ENCODE data around the gene PPIL6.

The PPIL6 gene

GRCh38 chr6:109440331-109441068 lies at the start of gene PPIL6, which contains the start of gene SMPD2:
PPIL6 (minus strand) TSS chr6:109440628; CDS start chr6:109440590, 38 bp downstream.
SMPD2 (plus strand) TSS chr6:109440724; CDS start chr6:109441122, 398 bp downstream.
- peak; percentile 39 for DNase-seq (ENCODE audit: low read depth)

GRCh38 chr6:109488001-109488400 lies 47.6 kb upstream of the PPIL6 start:
- DNase-seq (ENCODE audit: low read depth): no peak

DNA sequence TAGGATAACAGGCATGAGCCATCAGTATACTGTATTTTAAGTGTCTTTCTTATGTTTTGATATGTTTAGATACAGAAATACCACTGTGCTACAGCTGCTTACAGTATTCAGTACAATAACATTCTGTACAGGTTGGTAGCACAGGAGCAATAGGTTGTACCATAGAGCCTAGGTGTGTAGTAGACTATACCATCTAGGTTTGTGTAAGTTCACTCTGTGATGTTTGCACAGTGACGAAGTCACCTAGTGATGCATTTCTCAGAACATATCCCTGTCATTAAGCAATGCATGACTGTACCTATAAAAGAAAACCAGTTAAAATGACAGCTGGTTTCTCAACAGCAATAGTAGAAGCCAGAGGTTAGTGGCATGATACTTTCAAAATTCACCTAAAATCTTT lies 45.6 kb upstream of the PPIL6 start:
- DNase-seq (ENCODE audit: low read depth): no peak

DNA sequence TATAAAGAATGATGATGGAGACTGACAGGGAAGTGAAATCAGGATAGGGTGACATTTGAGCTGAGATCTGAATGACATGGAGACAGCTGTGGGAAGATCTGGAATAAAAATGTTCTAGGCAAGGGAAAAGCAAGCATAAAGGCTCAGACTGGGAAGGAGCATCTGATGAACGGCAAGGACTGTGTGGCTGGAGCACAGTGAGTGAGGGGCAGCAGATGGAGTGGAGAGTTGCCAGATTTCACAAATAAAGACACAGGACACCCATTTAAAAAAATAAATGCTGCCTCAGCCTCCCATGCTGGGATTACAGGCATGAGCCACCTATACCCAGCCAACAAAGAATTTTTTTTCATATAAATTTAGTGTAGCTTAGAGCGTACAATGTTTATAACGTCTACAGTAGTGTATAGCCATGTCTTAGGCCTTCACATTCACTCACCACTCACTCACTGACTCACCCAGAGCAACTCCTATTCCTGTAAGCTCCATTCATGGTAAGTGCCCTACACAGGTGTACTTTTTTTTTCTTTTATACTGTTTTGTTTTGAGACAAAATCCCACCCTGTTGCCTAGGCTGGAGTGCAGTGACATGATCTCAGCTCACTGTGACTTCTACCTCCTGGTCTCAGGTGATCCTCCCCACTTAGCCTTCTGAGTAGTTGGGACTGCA lies 45.0 kb upstream of the PPIL6 start:
- DNase-seq (ENCODE audit: low read depth): no peak

DNA sequence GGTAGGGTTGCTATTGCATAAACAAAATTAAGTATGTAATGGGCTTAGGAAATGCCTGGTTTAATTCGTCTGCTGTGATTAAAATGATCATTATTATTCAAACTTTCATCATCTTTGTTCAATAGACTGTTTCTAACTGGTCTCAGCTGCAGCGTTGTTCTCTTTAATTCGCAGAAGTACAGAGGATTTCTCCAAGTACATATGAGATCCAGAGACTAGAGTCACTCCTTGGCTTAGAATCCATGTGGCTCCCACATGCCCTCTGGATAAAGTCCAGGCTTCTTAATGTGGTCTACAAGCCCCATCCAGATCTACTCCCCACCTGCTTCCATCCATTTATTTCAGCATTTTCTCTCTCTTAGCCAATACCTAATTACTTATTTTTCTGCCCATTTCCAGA lies 43.7 kb upstream of the PPIL6 start:
- DNase-seq (ENCODE audit: low read depth): no peak

DNA sequence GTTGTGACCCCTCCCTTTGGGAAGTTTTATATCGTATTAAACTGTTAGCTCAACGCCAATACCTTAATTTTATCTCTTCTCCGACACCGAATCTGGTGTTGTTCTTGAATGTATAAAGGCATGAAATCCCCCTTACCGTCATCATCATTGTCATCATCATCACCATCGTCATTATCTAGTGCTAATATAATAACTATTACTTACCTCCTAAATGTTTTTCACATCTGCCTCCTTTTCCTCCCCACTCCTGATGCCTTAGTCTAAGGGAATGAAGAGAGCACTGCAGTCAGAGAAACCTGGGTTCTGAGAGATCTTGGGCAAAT lies 43.3 kb upstream of the PPIL6 start:
- DNase-seq (ENCODE audit: low read depth): peak; percentile 13

- peak; percentile 28 for DNase-seq (ENCODE audit: low read depth)
Observed at GRCh38 chr6:109482905-109483734, 42.7 kb upstream of the PPIL6 start, which contains the start of gene ZBTB24. ZBTB24 (minus strand) TSS chr6:109483219; CDS start chr6:109482026, 1,193 bp downstream.

DNA sequence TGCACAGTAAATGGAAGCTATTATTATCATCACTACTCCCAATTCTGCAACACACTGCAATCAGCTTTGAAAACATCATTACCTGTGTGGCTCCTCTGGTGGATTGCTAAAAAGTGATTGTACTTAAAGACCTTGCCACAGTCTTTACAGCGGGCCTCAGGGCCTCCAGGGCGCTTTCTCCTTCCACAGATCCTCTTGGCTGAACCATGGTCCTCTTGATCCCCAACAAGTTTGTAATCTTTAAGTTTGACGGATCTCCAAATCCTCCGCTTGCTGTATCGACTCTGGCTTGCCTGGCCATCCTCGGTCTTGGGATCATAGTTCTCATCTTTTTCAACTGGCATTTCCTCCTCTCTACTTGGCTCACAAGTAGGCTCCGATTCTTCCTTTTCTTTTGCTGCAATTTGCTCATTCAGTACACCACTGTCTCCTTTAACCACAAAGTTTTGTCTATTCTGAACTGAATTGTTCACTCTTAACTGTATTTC lies 40.6 kb upstream of the PPIL6 start:
- DNase-seq (ENCODE audit: low read depth): no peak

GRCh38 chr6:109478841-109479624 lies 38.6 kb upstream of the PPIL6 start:
- DNase-seq (ENCODE audit: low read depth): no peak

- no peak for DNase-seq (ENCODE audit: low read depth)
Observed at GRCh38 chr6:109478222-109478805, 37.9 kb upstream of the PPIL6 start.

DNA sequence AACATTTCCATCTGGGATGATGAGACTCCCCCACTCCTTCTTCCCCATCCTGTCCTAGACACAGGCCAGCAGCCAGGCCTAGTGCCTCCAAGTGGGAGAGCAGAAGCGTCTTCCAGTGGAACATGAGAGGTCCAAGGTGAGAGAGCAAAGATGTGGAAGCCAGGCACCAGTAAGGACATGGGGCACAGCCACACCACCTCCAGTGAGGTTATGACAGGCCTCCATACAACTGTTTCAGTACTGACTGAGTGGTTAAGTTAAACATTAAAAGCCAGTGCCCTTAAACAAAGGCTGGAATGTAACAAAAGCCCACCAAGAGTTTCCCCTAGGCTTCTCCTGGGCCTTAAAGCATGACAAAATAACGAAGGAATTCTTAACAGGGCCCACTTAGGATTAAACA lies 37.3 kb upstream of the PPIL6 start:
- DNase-seq (ENCODE audit: low read depth): no peak

DNA sequence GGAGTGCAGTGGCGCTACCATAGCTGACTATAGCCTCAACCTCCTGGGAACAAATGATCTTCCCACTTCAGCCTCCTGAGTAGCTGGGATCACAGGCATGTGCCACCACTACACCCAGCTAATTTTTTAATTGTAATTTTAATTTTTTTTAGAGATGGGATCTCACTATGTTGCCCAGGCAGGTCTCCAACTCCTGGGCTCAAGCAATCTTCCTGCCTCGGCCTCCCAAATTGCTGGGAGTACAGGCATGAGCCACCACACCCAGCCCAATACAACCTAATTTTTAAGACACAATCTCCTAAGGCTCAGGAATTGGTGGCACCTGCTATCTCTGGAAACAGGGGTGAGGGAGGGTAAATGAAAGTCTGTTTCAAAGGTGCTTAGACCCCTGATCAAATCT lies 36.8 kb upstream of the PPIL6 start:
- DNase-seq (ENCODE audit: low read depth): no peak

- no peak for DNase-seq (ENCODE audit: low read depth)
Observed at GRCh38 chr6:109475625-109476024, 35.2 kb upstream of the PPIL6 start.

DNA sequence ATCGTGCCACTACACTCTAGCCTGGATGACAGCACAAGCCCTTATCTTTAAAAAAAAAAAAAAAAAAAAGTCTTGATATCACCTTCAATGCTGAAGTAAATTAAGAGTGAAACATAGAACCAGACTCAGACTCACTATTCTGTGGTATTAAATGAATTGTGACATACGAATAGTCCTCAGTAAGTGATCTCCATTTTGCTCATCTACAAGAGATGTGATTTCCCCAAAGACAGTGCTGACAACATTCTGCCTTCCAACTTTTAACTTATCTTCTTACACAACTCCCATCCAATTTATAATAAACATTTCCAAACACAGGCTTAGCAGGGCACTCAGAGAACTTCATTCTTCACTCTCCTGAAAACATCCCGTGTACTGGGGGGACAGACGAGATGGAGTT lies 34.6 kb upstream of the PPIL6 start:
- no peak for DNase-seq (ENCODE audit: low read depth)

GRCh38 chr6:109473120-109473519 lies 32.7 kb upstream of the PPIL6 start:
- no peak for DNase-seq (ENCODE audit: low read depth)

DNA sequence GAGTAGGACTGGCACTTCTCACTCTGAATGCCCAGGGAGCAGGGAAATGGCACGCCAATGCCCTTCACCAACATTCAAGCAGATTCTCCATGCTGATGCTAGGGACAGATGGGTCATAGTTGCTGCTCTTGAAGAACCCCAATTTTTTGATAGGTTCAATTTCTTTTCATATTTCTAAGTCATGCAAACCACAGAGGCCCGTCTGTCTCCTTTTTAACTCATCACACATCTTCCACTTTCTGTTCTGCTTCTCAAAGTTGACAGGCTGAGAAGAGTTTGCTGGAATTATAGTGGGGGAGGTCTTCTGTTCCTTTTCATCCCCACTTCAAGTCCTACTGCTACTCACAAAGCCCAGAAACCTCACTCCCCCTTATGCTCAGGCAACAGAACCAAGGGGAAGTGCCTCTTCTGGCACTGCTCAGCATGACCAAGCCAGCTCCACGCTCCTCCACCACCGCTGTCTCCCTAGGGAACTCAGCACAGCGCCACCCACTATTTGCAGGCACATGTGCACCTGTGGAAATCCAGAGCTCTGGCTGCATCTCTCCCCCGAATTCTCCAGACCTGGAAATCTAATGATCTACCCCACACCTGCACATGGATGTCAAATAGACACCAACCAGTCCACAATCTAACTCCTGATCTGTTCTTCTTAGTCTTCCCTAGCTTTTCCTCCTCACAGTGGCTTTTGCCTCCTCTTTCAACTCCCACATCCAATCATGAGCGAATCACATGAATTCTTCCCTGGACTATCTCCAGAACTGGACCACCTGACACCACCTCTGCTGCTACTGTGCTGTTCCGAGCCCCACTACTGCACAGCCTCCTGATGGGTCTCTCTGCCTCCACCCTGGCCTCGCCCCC lies 31.9 kb upstream of the PPIL6 start:
- DNase-seq (ENCODE audit: low read depth): no peak

DNA sequence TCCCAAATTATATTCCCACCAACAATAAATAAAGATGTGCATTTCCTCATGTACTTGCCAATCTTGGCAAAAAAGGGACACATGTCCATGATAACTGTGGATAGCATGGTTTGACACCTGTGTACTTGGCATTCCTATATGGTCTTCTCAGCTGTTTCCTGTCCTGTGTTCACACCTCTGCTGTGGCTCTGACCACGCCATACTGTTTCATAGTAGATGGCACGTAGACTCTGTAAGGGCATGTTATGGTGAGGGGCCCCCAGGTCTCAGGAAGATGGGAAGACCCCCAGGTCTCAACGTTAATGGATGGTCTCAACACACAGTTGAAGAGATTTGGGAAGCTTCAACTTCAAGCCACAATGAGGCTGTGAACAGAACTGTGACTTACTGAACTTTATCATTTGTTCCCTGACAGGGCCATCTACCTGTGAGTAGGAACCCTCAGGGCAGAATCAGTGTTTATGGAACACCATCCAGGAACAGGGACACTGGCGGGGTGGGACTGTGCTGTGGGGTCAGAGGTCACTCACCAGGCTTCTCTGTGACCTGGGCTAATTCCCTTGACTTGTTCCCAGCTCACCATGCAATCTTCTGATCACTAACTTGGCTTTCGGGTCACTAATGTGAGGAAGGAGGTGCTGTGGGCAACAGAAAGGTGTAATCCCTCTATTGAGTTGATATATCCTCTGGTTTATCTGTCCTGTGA lies 30.8 kb upstream of the PPIL6 start:
- no peak for DNase-seq (ENCODE audit: low read depth)

- DNase-seq (ENCODE audit: low read depth): no peak
Observed at GRCh38 chr6:109469591-109470189, 29.3 kb upstream of the PPIL6 start.

DNA sequence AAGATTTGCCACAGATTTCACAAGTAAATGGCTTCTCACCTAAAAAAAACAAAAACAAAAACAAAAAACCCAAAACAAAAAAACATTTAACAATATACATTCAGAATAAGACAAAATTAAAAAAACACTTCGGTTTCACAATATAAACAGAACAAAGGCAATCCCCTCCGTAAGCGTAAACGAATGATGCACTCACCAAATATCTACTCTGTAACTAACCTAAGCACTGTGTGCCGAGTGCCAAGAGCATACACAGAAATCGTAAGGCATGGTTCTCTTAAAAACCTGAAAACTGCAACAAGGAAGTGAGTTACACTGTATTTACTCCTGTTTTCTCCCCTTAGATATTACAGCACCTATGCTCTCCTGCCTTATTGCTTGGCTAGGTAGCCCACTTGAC lies 27.3 kb upstream of the PPIL6 start:
- no peak for DNase-seq (ENCODE audit: low read depth)

All from HS-5 (cell line).